GM12874 (cell line): Measurements from ENCODE around the gene MOB3C.

Source experiments
- TF ChIP-seq, protein P1 (sequence below): IDR thresholded peaks from 2 replicates; pipeline ENCODE4 v1.5.1; 2011; ENCODE audit warnings: low read depth, mild to moderate bottlenecking, control low read depth, low read length, moderate library complexity; ENCODE audit not compliant: insufficient read depth

The MOB3C gene

DNA sequence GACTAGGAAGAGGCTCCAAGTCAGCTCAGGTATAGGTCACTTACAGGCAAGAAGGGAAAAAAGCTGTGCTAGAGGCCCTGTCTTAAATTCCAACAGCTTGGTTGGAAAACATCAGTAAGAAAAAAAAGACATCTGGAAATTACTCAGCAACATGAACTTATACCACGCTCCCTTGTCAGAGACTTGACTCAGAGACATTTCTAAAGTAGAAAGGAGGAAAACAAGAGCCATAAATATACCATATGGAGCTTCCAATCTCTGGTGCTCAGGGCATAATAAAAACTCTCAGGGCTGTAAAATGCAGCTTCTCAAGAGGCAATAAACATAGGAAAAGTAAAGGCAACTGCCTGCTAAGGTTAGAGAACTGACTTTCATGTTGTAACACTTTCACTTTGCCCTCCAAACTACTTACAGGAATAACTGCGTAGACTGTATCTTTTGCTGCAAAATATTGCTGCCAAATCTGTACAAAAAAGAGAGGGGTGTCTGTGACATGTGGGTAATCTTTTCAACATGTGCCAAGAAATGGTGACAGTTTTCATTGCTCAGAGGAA is 36.9 kb upstream of the MOB3C start:
- TF ChIP-seq, protein P1, sequence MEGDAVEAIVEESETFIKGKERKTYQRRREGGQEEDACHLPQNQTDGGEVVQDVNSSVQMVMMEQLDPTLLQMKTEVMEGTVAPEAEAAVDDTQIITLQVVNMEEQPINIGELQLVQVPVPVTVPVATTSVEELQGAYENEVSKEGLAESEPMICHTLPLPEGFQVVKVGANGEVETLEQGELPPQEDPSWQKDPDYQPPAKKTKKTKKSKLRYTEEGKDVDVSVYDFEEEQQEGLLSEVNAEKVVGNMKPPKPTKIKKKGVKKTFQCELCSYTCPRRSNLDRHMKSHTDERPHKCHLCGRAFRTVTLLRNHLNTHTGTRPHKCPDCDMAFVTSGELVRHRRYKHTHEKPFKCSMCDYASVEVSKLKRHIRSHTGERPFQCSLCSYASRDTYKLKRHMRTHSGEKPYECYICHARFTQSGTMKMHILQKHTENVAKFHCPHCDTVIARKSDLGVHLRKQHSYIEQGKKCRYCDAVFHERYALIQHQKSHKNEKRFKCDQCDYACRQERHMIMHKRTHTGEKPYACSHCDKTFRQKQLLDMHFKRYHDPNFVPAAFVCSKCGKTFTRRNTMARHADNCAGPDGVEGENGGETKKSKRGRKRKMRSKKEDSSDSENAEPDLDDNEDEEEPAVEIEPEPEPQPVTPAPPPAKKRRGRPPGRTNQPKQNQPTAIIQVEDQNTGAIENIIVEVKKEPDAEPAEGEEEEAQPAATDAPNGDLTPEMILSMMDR: no peak

DNA sequence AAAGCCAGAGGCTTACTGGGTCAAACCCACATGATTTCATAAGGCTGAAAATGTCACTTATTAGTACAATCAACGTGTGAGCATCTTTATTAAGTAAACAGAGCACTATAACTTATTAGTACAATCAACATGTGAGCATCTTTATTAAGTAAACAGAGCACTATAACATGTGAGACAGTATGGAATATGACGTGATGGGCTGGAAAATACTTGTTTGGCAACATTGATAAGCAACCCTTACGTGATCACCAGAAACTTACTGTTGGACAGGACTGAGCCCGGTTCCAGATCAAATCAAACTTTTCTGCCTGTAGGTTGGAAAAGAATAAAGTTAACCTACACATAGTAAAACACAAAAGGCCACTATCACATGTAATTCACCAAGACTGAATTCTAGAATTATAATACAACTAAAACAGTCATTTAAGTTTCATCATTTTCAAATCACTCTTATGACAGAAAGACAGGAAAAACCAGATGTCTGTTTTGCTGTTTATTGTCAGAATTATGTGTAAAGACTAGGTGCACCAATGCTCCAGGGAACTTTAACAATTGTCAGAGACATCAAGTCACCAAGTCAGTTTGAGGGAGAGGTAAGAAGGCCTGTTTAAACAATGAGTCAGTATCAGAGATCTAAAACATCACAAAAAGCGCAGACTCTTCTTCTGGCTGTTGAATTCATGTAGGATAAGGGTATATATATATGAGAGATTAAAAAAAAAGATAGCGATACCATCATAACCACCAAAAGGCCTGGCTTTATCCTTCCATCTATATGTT is 35.9 kb upstream of the MOB3C start:
- TF ChIP-seq, protein P1: no peak

DNA sequence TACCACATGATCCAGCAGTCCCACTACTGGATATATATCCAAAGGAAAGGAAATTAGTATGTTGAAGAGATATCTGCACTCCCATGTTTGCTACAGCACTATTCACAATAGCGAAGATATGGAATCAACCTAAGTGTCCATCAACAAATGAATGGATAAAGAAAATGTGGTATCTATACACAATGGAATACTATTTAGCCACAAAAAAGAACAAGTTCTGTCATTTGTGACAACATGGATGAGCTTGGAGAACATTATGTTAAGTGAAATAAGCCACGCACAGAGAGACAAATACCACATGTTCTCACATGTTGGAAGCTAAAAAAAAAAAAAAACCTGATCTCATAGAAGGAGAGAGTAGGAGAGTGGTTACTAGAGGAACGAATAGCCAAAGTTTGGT is 33.9 kb upstream of the MOB3C start:
- TF ChIP-seq, protein P1: no peak

DNA sequence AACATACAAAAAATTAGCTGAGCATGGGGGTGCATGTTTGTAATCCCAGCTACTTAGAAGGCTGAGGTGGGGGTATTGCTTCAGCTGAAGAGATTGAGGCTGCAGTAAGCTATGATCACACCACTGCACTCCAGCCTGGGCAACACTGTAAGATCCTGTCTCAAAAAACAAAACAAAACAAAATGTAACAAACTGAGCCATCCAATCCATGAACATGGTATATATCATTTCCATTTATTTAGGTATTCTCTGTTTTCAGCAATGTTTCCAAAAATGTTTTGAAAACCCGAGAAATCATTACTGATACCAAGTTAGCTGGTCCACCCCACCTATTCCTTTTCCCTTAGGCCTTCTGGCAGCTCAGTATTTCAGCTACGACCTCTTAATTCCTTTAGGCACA is 33.2 kb upstream of the MOB3C start:
- TF ChIP-seq, protein P1: no peak

DNA sequence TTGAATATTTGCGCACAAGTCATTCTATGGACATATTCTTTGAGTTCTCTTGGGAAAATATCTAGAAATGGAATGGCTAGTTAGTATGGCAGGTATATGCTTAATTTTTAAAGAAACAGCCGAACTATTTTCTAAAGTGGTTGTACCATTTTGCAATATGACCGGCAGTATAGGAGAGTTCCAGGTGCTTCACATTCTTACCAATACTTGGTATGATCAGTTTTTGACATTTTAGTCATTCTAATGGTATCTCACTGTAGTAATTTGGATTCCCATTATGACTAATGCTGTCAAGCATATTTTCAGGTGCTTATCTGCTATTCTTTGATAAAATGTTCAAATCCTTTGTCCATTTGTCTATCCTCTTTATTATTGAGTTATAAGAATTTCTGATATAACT is 31.0 kb upstream of the MOB3C start:
- TF ChIP-seq, protein P1: no peak

DNA sequence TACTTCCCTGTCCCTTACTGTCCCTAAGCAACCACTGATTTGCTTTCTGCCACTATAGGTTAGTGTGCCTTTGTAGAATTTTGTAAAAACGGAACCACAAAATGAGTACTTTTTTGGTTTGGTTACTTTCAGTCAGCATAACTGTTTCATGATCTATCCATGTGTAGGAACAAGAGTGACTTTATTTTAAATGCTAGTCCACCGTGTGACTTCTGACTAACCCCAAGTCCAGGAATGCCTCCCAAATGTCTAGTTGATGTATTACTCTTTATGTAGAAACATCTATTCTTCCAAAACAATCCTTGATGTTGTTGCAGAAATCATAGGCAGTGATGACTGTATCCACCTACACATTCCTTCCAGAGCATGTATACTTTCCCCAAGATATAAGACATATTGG is 30.2 kb upstream of the MOB3C start:
- TF ChIP-seq, protein P1: no peak

DNA sequence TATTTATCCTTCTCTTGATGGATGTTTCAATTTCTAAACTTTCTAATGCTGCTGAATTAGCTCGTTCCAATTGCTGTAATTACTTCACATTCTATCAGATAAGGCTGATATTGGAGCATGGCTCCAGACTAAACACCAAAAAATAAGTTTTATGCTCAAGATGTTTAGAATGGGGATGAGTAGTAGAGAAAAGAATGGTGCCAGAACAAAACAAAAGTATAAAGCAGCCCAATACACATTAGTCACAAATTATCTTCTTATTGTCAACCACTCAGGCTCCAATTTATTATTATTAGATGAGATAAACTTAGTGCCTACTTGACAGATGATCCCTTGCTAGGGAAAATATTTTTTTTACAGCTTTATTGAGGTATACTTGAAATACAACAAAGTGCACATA is 29.7 kb upstream of the MOB3C start:
- TF ChIP-seq, protein P1: no peak
